ENCODE measurements around the gene ADAM12. TPM values are rescaled to one million over a fixed set of nuclear protein-coding genes. Genes with fewer than 3 reads are reported as not detected.

The ADAM12 gene
- total and polyA plus RNA-seq, 4 donors, result 0.03 to 0.33 (median 0.19) TPM

DNA sequence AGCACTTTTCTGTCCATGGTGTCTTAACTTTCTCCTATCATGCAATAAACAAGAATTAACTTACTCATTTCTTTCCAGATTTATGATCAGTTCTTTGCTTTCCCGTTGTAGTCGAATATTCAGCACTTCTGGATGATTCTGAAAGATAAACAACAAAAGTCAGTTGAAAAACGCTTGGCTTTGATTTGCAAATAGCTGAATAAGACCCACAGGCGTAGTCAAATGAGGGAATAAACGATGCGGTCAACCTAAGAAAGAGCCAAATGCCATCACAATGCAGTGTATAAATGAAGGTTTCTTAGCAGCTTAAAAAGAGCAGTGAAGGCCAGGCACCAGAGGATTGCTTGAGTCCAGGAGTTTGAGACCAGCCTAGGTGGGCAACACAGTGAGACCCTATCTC is 109.4 kb downstream of the ADAM12 start:
- Histone ChIP-seq H3K27ac (ENCODE audit: low read depth in 1 of 2, low read length in 2 of 2) (no peak overlapping the region), H3K9me3 (ENCODE audit: control insufficient read depth in 4 of 4, low read length in 3 of 4) (no peaks in the 10 kb centered on the region), H3K27me3 (ENCODE audit: control insufficient read depth in 4 of 4, insufficient read depth in 4 of 4, low read length in 3 of 4) (peaks cover 0 to 2% (median 0%) of the 10 kb centered on the region in 4 donors), H3K4me1 (ENCODE audit: control insufficient read depth in 4 of 4, insufficient read depth in 4 of 4, low read length in 3 of 4) (no peaks in the 10 kb centered on the region), H3K36me3 (ENCODE audit: control insufficient read depth in 4 of 4, insufficient read depth in 3 of 4, low read depth in 1 of 4, low read length in 3 of 4) (no peaks in the 10 kb centered on the region), H3K9ac (ENCODE audit: low read depth in 1 of 2, low read length in 2 of 2) (no peak overlapping the region), H3K4me3 (ENCODE audit: low read depth in 1 of 3, low read length in 3 of 3) (no peak overlapping the region)
- 60% methylated on average over 6 of the region's 6 CpGs for WGBS
- TF ChIP-seq EGR1 (IDR thresholded peaks at IDR 0.05; ENCODE audit: low read depth in 2 of 2), result no peak
- TF ChIP-seq HNF4A (conservative IDR thresholded peaks at IDR 0.05), result no peak
- no peak for DNase-seq (ENCODE audit: low spot score)

DNA sequence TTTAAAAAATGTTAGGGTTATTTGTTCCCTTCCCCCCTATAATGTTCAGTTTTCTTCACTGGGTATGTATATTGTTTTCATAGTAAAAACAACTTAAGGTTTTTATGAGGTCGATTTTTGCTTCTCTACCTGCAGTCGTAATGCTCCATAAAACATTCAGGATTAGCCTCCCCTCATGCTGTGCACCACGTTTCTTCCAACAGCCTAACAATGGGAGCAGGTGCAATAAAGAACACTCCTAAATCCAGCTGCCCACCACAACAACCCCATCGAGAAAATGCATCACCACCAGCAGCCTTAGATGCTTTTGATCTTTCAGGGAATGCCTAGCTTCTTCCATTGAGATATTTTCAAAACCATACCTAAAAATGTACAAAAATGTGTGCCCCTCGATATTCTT is 111.1 kb downstream of the ADAM12 start:
- Histone ChIP-seq H3K9ac (ENCODE audit: low read depth in 1 of 2, low read length in 2 of 2) (no peak overlapping the region), H3K9me3 (ENCODE audit: control insufficient read depth in 4 of 4, low read length in 3 of 4) (no peaks in the 10 kb centered on the region), H3K4me3 (ENCODE audit: low read depth in 1 of 3, low read length in 3 of 3) (no peak overlapping the region), H3K4me1 (ENCODE audit: control insufficient read depth in 4 of 4, insufficient read depth in 4 of 4, low read length in 3 of 4) (no peaks in the 10 kb centered on the region), H3K36me3 (ENCODE audit: control insufficient read depth in 4 of 4, insufficient read depth in 3 of 4, low read depth in 1 of 4, low read length in 3 of 4) (no peaks in the 10 kb centered on the region), H3K27ac (ENCODE audit: low read depth in 1 of 2, low read length in 2 of 2) (no peak overlapping the region), H3K27me3 (ENCODE audit: control insufficient read depth in 4 of 4, insufficient read depth in 4 of 4, low read length in 3 of 4) (peaks cover 0 to 2% (median 0%) of the 10 kb centered on the region in 4 donors)
- WGBS, result 45% methylated on average over 5 of the region's 5 CpGs
- DNase-seq (ENCODE audit: low spot score), result no peak
- TF ChIP-seq TAF1 (conservative IDR thresholded peaks at IDR 0.05) (no peak), GABPA (IDR thresholded peaks at IDR 0.05 in 1 of 2, conservative IDR thresholded peaks at IDR 0.05 in 1 of 2) (no peak), YY1 (IDR thresholded peaks at IDR 0.05) (no peak), HNF4G (IDR thresholded peaks at IDR 0.05) (no peak), HNF4A (conservative IDR thresholded peaks at IDR 0.05) (no peak), FOXA2 (IDR thresholded peaks at IDR 0.05) (no peak), EGR1 (IDR thresholded peaks at IDR 0.05; ENCODE audit: low read depth in 2 of 2) (no peak), RAD21 (IDR thresholded peaks at IDR 0.05) (no peak), JUND (IDR thresholded peaks at IDR 0.05) (no peak), FOXA1 (IDR thresholded peaks at IDR 0.05) (no peak), NR2F2 (IDR thresholded peaks at IDR 0.05) (no peak), SP1 (IDR thresholded peaks at IDR 0.05) (no peak)
- TF ChIP-seq, protein P1, sequence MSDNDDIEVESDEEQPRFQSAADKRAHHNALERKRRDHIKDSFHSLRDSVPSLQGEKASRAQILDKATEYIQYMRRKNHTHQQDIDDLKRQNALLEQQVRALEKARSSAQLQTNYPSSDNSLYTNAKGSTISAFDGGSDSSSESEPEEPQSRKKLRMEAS (IDR thresholded peaks at IDR 0.05), result no peak
- TF ChIP-seq, protein P2, sequence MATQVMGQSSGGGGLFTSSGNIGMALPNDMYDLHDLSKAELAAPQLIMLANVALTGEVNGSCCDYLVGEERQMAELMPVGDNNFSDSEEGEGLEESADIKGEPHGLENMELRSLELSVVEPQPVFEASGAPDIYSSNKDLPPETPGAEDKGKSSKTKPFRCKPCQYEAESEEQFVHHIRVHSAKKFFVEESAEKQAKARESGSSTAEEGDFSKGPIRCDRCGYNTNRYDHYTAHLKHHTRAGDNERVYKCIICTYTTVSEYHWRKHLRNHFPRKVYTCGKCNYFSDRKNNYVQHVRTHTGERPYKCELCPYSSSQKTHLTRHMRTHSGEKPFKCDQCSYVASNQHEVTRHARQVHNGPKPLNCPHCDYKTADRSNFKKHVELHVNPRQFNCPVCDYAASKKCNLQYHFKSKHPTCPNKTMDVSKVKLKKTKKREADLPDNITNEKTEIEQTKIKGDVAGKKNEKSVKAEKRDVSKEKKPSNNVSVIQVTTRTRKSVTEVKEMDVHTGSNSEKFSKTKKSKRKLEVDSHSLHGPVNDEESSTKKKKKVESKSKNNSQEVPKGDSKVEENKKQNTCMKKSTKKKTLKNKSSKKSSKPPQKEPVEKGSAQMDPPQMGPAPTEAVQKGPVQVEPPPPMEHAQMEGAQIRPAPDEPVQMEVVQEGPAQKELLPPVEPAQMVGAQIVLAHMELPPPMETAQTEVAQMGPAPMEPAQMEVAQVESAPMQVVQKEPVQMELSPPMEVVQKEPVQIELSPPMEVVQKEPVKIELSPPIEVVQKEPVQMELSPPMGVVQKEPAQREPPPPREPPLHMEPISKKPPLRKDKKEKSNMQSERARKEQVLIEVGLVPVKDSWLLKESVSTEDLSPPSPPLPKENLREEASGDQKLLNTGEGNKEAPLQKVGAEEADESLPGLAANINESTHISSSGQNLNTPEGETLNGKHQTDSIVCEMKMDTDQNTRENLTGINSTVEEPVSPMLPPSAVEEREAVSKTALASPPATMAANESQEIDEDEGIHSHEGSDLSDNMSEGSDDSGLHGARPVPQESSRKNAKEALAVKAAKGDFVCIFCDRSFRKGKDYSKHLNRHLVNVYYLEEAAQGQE (IDR thresholded peaks at IDR 0.05), result no peak
- TF ChIP-seq, protein P3, sequence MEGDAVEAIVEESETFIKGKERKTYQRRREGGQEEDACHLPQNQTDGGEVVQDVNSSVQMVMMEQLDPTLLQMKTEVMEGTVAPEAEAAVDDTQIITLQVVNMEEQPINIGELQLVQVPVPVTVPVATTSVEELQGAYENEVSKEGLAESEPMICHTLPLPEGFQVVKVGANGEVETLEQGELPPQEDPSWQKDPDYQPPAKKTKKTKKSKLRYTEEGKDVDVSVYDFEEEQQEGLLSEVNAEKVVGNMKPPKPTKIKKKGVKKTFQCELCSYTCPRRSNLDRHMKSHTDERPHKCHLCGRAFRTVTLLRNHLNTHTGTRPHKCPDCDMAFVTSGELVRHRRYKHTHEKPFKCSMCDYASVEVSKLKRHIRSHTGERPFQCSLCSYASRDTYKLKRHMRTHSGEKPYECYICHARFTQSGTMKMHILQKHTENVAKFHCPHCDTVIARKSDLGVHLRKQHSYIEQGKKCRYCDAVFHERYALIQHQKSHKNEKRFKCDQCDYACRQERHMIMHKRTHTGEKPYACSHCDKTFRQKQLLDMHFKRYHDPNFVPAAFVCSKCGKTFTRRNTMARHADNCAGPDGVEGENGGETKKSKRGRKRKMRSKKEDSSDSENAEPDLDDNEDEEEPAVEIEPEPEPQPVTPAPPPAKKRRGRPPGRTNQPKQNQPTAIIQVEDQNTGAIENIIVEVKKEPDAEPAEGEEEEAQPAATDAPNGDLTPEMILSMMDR (IDR thresholded peaks at IDR 0.05; ENCODE audit: low read depth, low read length, missing input control), result no peak
- TF ChIP-seq, protein P4, sequence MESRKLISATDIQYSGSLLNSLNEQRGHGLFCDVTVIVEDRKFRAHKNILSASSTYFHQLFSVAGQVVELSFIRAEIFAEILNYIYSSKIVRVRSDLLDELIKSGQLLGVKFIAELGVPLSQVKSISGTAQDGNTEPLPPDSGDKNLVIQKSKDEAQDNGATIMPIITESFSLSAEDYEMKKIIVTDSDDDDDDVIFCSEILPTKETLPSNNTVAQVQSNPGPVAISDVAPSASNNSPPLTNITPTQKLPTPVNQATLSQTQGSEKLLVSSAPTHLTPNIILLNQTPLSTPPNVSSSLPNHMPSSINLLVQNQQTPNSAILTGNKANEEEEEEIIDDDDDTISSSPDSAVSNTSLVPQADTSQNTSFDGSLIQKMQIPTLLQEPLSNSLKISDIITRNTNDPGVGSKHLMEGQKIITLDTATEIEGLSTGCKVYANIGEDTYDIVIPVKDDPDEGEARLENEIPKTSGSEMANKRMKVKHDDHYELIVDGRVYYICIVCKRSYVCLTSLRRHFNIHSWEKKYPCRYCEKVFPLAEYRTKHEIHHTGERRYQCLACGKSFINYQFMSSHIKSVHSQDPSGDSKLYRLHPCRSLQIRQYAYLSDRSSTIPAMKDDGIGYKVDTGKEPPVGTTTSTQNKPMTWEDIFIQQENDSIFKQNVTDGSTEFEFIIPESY (IDR thresholded peaks at IDR 0.05), result no peak
- TF ChIP-seq, protein P5, sequence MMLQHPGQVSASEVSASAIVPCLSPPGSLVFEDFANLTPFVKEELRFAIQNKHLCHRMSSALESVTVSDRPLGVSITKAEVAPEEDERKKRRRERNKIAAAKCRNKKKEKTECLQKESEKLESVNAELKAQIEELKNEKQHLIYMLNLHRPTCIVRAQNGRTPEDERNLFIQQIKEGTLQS (IDR thresholded peaks at IDR 0.05), result no peak

All from liver (tissue), 9 donors.